GM13976 (cell line): Measurements from ENCODE around the gene ADCYAP1R1.

Source experiments
- DNase-seq: peaks from one replicate; pipeline ENCODE4 v3.0.0; 2012; ENCODE audit warnings: low spot score
- in situ Hi-C: fragments of 300-500 bp; cut with MboI; formaldehyde crosslinking; loops from one replicate; pipeline ENCODE4 v1.12.0; 2022; ENCODE audit warnings: low sequenced_read_pairs, mixed read lengths, inconsistent platforms; ENCODE audit not compliant: unreplicated experiment
- TF ChIP-seq, protein P1 (sequence below): IDR thresholded peaks from 2 replicates; pipeline ENCODE4 v1.5.1; 2012; ENCODE audit warnings: borderline replicate concordance, mild to moderate bottlenecking; ENCODE audit not compliant: insufficient read depth; ENCODE audit errors: extremely low read depth, missing control alignments, control extremely low read depth

Gene ADCYAP1R1

DNA sequence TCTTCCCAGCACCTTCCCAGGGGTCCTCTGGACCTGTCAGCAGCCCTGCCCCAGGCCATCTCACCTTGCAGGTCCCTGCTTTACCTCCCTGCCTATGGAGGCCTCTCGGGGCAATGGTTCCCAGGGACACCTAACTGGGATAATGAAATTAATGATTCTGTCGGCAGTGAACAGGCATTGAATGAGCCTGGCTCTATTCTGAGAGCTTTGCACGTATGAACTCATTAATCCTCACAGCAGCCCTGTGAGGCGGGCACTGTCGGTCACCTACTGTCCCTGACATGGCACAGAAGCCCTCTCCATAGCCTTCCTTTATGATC lies 22.9 kb downstream of the ADCYAP1R1 start:
- in situ Hi-C loops, result no loop called here
- DNase-seq, result no peak
- TF ChIP-seq, protein P1, sequence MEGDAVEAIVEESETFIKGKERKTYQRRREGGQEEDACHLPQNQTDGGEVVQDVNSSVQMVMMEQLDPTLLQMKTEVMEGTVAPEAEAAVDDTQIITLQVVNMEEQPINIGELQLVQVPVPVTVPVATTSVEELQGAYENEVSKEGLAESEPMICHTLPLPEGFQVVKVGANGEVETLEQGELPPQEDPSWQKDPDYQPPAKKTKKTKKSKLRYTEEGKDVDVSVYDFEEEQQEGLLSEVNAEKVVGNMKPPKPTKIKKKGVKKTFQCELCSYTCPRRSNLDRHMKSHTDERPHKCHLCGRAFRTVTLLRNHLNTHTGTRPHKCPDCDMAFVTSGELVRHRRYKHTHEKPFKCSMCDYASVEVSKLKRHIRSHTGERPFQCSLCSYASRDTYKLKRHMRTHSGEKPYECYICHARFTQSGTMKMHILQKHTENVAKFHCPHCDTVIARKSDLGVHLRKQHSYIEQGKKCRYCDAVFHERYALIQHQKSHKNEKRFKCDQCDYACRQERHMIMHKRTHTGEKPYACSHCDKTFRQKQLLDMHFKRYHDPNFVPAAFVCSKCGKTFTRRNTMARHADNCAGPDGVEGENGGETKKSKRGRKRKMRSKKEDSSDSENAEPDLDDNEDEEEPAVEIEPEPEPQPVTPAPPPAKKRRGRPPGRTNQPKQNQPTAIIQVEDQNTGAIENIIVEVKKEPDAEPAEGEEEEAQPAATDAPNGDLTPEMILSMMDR, result no peak

- no peak for DNase-seq
- TF ChIP-seq, protein P1, result no peak
- in situ Hi-C loops, result no loop called here
Observed at GRCh38 chr7:31076051-31076450, 23.9 kb downstream of the ADCYAP1R1 start.

GRCh38 chr7:31076641-31077310 lies 24.7 kb downstream of the ADCYAP1R1 start:
- no peak for DNase-seq
- in situ Hi-C loops, result no loop called here
- TF ChIP-seq, protein P1, result no peak

GRCh38 chr7:31077484-31078362 lies 25.6 kb downstream of the ADCYAP1R1 start:
- TF ChIP-seq, protein P1, result no peak
- in situ Hi-C loops, result no loop called here
- no peak for DNase-seq

DNA sequence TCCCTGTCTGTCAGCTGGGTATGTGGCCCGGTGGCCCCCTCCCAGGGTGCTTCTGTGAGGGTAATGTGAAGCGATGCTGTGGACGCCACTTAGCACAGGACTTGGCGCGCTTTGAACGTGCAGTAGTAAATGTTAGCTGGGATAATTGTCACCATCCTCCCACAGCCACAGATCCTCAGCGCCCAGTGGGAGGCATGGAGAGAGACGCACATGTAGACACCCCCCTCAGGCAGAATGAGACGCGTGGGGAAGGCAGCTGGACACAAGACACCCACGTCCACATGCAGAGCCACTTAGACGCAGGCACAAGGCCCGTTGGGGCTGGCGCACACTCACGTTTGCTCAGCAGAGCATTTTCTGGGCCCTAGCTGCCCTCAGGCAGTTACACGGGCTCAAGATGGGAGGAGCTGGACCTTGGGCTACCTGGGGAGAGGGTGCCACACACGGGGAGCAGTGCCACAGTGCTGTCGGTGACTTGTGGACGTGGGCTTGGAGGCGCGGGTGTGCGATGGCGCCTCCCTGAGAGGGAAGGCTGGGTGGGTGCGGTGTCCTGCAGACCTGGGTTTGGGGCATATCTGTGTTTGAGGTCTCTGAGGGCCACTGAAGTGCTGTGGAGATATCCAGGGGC lies 26.4 kb downstream of the ADCYAP1R1 start:
- TF ChIP-seq, protein P1, result no peak
- in situ Hi-C loops, result no loop called here
- no peak for DNase-seq

DNA sequence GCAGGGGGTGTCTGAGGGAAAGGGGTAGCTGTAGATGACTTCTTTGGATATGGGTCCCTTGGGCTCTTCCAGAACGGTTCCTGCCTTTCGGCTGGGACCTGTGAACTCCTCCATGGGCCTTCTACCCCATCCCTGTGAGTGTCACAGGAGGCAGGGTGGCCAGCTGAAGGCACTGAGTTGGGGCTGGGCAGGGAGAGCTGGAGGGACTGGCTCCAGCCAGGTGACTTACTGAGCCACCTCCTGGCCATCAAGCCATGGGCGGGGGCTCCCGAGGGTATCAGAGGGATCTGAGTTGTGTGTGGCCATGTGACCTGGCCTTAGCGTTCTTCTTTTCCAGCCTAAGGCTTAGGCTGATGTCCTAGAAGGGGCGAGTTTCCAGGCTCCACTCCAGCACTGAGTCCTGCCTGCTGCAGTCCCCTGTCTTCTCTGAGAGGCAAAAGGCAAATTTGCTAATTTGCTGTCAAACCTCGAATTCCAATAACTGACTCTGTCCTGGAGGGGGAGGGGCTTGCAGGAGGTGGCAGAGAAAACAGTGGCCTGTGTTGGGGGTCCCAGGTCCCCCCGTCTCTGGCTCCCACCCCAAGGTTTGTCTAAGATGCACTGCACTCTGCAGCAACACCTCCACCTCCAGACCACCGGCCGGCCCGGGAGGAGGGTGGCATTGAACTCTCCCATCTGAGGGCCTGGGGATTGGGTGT lies 27.2 kb downstream of the ADCYAP1R1 start:
- TF ChIP-seq, protein P1, result no peak
- DNase-seq, result no peak
- in situ Hi-C loops, result no loop called here
